Subcutaneous adipose tissue (tissue), 4 donors: ENCODE data around the gene RPS2. TPM values are rescaled to one million over a fixed set of nuclear protein-coding genes. Genes with fewer than 3 reads are reported as not detected.

ENCODE experiments used
- total RNA-seq, 4 donors: library from RNA; depleted of rRNA; stranded (reverse); fragments of >200 nt; gene quantifications; one replicate each; pipeline ENCODE4 v1.1.0, GENCODE V29; 2016
- TF ChIP-seq, protein P1 (sequence below): fragments of 450-650 bp; IDR thresholded peaks from one replicate; pipeline ENCODE4 v1.5.1; 2016; ENCODE audit warnings: low read depth, mild to moderate bottlenecking, control low read depth, antibody characterized with exemption, moderate library complexity

The RPS2 gene
- total RNA-seq, 4 donors from 2014 or later = 1,492 to 1,850 (median 1,797) TPM

- TF ChIP-seq, protein P1, sequence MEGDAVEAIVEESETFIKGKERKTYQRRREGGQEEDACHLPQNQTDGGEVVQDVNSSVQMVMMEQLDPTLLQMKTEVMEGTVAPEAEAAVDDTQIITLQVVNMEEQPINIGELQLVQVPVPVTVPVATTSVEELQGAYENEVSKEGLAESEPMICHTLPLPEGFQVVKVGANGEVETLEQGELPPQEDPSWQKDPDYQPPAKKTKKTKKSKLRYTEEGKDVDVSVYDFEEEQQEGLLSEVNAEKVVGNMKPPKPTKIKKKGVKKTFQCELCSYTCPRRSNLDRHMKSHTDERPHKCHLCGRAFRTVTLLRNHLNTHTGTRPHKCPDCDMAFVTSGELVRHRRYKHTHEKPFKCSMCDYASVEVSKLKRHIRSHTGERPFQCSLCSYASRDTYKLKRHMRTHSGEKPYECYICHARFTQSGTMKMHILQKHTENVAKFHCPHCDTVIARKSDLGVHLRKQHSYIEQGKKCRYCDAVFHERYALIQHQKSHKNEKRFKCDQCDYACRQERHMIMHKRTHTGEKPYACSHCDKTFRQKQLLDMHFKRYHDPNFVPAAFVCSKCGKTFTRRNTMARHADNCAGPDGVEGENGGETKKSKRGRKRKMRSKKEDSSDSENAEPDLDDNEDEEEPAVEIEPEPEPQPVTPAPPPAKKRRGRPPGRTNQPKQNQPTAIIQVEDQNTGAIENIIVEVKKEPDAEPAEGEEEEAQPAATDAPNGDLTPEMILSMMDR = no peak
These were observed 9.8 kb upstream of the RPS2 start for GRCh38 chr16:1974157-1975070.

- TF ChIP-seq, protein P1 = no peak
These were observed 9.0 kb upstream of the RPS2 start for GRCh38 chr16:1973461-1974156.

GRCh38 chr16:1972490-1972877, 7.9 kb upstream of the RPS2 start:
- TF ChIP-seq, protein P1 = no peak

GRCh38 chr16:1971796-1972489, 7.3 kb upstream of the RPS2 start, which contains the start of gene TBL3:
TSS of gene TBL3 (plus strand) at chr16:1972053. CDS start at chr16:1972165, 112 bp downstream.
- TF ChIP-seq, protein P1 = no peak

DNA sequence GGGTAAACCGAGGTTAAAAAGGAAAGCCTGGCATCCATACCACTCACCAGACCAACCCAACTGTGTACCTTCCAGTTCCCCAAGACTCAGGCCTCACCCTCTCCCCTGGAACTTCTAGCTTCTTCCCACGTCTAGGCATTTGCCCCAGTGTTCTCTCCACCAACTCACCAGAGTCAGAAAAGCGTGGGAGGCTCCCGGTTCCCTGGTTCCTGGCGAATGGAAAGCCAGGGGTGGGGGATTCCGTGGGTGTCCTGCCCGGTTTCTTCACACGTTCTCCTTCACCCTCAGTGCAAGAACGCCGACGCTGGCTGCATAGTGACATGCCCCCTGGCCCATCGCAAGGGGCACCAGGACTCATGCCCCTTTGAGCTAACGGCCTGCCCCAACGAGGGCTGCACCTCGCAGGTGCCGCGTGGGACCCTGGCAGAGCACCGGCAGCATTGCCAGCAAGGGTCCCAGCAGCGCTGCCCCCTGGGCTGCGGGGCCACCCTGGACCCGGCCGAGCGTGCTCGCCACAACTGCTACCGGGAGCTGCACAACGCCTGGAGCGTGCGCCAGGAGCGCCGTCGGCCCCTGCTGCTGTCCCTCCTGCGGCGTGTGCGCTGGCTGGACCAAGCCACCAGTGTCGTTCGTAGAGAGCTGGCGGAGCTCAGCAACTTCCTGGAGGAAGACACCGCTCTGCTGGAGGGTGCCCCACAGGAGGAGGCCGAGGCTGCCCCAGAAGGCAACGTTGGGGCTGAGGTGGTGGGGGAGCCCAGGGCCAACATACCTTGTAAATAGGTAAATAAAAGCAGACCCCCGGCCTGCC, 3.7 kb upstream of the RPS2 start:
- TF ChIP-seq, protein P1 = no peak

GRCh38 chr16:1966460-1966859, 1.8 kb upstream of the RPS2 start, which contains the start of gene RNF151:
TSS of gene RNF151 (plus strand) at chr16:1966856. CDS start at chr16:1966882, 26 bp downstream.
- TF ChIP-seq, protein P1 = no peak
